DMS79 (cell line): Measurements from ENCODE around the gene HSPB8.

Experiments used
- DNase-seq: peaks from one replicate; lab custom pipeline; 2025; lab: John Stamatoyannopoulos, UW

The HSPB8 gene, protein sequence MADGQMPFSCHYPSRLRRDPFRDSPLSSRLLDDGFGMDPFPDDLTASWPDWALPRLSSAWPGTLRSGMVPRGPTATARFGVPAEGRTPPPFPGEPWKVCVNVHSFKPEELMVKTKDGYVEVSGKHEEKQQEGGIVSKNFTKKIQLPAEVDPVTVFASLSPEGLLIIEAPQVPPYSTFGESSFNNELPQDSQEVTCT

GRCh38 chr12:119178544-119179334, at the start of gene HSPB8:
TSS of gene HSPB8 (plus strand) at chr12:119178931. CDS start at chr12:119179313, 382 bp downstream.
- peak; percentile 22 for DNase-seq

DNA sequence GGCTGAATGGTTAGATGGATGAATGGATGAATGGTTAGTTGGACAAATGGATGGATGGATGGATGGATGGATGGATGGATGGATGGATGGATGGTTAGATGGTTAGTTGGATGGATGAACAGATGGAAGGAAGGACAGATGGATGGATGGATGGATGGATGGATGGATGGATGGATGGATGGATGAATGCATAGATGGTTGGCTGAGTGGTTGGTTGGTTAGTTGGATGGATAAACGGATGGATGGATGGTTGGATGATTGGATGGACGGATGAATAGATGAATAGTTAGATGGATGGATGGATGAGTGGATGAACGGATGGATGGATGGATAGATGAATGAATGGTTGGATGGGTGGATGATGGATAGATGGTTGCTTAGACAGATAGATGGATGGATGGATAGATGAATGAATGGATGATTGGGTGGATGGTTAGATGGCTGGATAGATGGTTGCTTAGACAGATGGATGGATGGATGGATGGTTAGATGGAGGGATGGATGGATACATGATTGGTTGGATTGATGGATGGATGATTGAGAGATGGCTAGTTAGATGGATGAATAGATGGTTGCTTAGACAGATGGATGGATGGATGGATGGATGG, 48.8 kb upstream of the HSPB8 start:
- no peak for DNase-seq

- DNase-seq, result no peak
Observed at GRCh38 chr12:119130523-119130922, 48.2 kb upstream of the HSPB8 start.

GRCh38 chr12:119134284-119135072, 44.3 kb upstream of the HSPB8 start:
- DNase-seq, result no peak

- DNase-seq, result no peak
Observed at GRCh38 chr12:119136811-119137410, 41.8 kb upstream of the HSPB8 start.

- no peak for DNase-seq
Observed at GRCh38 chr12:119139448-119139847, 39.3 kb upstream of the HSPB8 start.

DNA sequence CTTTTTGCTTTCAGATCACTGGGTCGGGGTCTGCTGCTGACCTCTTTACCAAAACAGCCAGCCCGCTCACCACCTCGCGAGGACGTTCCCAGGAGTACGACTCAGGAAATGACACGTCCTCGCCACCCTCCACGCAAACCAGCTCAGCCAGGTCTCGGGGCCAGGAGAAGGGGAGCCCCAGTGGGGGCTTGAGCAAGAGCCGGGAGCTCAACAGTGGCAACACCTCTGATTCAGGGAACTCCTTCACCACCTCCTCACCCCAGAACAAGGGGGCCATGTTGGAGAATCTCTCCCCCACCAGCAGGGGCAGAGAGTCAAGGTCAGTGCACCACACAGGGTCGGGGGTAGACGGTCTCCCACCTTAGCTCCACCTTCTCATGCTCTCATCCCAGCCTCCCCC, 33.4 kb upstream of the HSPB8 start:
- no peak for DNase-seq

- no peak for DNase-seq
Observed at GRCh38 chr12:119147847-119148448, 30.8 kb upstream of the HSPB8 start.

DNA sequence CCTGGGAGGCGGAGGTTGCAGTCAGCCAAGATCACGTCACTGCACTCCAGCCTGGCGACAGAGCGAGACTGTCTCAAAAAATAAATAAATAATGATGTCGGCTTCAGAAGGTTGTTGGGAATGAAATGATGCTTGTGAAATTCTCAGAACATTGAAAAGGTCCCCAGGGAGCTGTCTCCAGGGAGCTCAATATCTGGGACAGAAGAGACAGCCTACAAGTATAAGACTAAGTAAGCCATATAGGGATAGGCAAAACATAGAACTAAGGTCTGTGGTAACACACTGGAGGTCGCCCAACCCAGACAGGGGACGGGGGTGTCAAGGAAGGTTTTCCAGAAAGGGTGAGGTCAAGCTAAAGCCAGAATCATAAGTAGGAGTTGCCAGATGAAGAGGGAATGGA, 29.5 kb upstream of the HSPB8 start:
- DNase-seq, result no peak

DNA sequence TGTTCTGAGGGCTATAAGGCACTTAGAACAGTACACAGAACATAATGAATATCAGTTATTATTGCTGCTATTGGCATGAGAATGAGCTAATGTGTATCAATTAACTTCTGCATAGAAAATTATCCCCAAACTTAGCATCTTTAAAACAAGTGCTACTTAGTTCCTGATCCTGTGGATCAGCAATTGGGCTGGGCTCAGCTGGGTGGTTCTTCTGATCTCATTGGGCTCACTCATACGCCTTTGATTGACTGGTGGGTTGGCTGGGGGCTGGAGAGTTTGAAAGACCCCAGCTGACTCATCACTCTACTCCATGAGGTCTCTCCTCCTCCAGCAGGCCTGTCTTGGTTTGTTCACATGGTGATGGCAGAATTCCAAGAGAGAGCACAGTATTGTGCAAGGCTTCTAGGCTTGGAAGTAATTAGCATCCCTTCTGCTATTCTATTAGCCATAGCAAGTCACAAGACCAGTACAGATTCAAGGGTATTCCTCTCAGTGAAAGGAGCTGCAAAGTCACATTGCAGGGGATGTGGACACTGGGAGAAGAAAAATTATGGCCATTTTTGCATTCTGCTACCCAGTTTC, 27.2 kb upstream of the HSPB8 start:
- DNase-seq, result no peak

DNA sequence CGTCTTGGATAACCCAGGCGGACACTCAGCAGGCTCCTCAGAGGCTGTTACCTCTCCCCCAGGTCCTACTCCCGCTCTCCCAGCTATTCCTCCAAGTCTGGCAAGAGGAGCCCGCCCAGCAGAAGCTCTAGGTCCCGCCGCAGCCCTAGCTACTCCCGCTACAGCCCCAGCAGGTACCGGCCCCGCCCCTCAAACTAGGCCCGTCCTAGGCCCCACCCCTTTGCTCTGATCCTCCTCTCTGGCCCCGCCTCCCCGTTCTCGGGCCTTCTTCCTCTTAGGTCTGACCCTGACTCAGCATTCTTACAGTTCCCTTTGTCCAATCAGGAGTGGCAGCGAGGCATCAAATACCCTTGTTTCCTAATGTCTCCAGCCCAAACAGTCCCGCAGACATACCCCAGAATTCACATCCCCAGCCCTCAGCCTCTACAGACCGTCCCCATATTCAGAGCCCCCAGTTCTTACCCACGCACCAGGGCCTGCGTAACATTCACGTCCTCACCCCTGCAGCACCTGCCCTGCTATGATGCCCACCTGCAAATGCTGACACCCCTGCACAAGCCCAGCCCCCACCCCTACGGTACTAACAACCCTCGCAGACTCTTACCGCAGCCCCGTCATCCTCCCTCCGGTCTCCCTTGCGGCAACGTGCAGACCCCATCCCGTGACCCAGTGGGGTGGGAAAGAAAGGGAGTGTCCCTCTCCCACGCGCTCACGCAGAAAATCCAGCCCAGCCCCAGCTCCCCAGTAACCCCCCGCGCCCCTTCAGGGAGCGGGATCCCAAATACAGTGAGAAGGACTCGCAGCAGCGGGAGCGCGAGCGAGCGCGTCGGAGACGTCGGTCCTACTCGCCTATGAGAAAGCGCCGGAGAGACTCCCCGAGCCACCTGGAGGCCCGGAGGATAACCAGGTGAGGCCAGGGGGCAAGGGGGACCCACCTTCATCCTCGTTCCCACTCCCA, 25.0 kb upstream of the HSPB8 start:
- no peak for DNase-seq

GRCh38 chr12:119154435-119154818, 24.3 kb upstream of the HSPB8 start:
- no peak for DNase-seq

GRCh38 chr12:119156401-119157044, 22.2 kb upstream of the HSPB8 start:
- no peak for DNase-seq

GRCh38 chr12:119157528-119157927, 21.2 kb upstream of the HSPB8 start:
- DNase-seq, result no peak

DNA sequence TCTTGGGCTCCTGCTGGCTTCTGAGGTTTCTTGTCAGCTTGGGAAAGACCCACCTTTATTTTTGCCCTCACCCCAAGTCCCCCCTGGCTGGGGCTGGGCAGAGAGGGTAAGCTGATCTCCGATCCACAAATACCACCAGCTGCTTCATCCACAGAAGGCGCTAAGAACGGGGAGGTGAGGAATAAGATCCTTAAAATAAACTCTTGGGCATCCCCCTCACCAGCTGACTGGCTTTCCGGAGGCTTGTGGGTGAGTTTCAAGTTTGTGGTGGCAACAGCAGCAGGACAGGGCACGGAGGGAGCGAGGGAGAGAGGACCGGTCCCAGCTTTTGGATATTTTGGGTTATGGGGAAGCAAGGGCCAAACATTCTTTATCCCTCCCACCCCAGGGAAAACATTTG, 20.8 kb upstream of the HSPB8 start:
- DNase-seq, result no peak

DNA sequence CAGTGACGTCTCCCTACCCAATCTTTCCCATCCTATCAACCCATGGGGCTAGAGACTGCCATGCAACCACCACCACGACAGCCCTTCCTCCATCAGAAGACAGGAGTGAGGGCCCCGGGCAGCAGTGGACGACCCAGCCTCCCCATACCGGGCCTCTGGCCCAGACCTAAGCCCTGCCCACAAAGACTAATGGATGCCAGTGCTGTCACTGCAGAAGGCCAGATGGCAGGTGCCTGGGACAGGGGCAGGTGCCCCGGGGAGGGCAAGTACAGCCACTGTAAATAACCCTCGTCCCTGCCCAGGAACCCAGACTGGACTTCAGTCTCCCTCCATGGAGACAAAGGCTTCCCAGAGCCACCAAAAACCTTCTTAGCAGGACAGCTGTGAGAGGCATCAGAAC, 20.3 kb upstream of the HSPB8 start:
- no peak for DNase-seq

DNA sequence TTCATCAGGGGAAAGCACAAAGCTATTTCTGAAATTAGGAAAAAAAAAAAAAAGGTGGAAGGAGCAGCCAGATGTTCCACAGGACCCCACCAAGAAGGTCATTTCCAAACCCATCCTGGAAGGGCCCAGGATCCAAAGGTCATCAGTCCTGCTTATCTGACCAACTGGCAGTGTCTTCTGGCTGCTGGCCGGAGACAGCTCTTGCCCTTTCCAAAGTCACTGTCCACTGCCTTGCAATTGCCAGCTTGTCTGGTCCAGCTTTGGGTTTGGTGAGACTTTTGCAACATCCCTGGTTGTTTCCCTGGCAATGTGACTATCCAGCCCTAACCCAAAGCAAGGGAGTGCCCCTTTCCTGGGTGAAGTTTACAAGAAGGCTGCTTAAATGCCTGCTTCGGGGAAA, 18.9 kb upstream of the HSPB8 start:
- DNase-seq, result no peak

DNA sequence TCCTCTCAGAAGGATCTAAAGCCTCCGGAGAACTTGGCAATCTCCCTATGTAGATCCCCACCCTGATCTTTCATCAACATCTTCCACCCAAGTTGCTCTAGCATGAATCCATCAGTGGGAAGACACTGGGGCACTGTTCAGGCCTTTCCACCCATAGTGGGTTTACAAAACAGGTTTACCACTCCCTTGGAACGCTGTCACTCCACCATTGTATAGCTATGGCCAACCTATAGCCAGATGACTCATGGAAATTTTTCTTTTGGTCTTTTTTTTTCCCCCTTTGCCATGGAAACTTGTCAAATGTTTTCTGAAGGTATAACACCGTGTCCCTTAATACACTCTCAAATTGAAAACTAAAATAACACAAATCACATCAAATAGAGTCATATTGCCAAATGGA, 10.8 kb upstream of the HSPB8 start:
- no peak for DNase-seq

DNA sequence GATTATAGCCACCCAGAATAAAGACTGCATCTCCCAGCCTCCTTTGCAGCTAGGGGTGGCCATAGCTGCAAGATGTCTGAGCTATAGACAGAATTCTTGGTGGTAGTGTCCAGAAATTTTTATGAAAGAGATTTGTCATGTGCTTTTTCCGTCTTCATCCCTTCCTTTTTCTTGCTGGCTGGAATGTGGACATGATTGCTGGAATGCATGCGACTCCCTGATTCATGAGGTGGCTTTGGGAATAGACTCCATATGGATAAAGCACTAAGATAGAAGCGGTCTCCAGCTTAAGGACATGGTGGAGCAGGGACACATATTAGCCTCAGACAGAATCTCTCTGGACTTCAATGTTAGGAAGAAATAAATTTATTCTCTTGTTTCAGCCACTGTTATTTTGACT, 10.0 kb upstream of the HSPB8 start:
- DNase-seq, result no peak

- no peak for DNase-seq
Observed at GRCh38 chr12:119169150-119169549, 9.6 kb upstream of the HSPB8 start.
